GM23338 (cell line): Measurements from ENCODE around the gene PBX3.

Experiments used
- CREB1 ChIP-seq: fragments of 250-450 bp; sonication (Bioruptor Pico); IDR thresholded peaks from 2 replicates; pipeline ENCODE4 v1.5.0; 2020; ENCODE audit warnings: low read depth, mild to moderate bottlenecking, moderate library complexity
- CTCF ChIP-seq, 2 experiments: fragments of 200-600 bp in 1 of 2; sonication (generic) in 1 of 2; conservative IDR thresholded peaks; 2 replicates each; pipeline versions ENCODE4 v1.5.1 to v1.6.1; 2016 to 2017; ENCODE audit warnings: antibody characterized with exemption in 2 of 2, low read depth in 2 of 2, mild to moderate bottlenecking in 2 of 2, moderate library complexity in 1 of 2
- ETS1 ChIP-seq: IDR thresholded peaks from 2 replicates; pipeline ENCODE4 v1.6.1; 2016; ENCODE audit warnings: antibody characterized with exemption
- EZH2 ChIP-seq: fragments of 200-600 bp; sonication (generic); IDR thresholded peaks from one replicate; pipeline ENCODE4 v1.8.0; 2017; ENCODE audit warnings: antibody characterized with exemption, mild to moderate bottlenecking, low read depth; ENCODE audit not compliant: unreplicated experiment
- EZH2phosphoT487 ChIP-seq: fragments of 200-600 bp; sonication (generic); IDR thresholded peaks from one replicate; pipeline ENCODE4 v1.8.1; 2018; ENCODE audit warnings: antibody characterized with exemption; ENCODE audit not compliant: unreplicated experiment
- POLR2AphosphoS5 ChIP-seq: IDR thresholded peaks from 2 replicates; pipeline ENCODE4 v1.6.1; 2016; ENCODE audit warnings: antibody characterized with exemption, low read depth
- REST ChIP-seq: IDR thresholded peaks from one replicate; pipeline ENCODE4 v1.6.1; 2018; ENCODE audit warnings: antibody characterized with exemption; ENCODE audit not compliant: unreplicated experiment

- no peak for TF ChIP-seq EZH2phosphoT487
- no peak for TF ChIP-seq CTCF (conservative IDR thresholded peaks at IDR 0.05; ENCODE audit: low read depth in 2 of 2)
- TF ChIP-seq EZH2, result no peak
- TF ChIP-seq CREB1 (CRISPR knock-in tag), result no peak
- no peak for TF ChIP-seq REST
- TF ChIP-seq ETS1, result no peak
- TF ChIP-seq POLR2AphosphoS5, result no peak
Observed at GRCh38 chr9:125896964-125897363, 149.8 kb downstream of the PBX3 start.
